Adipose tissue (tissue), 3 donors: ENCODE measurements around the gene PLAC9. TPM values are rescaled to one million over a fixed set of nuclear protein-coding genes. Genes with fewer than 3 reads are reported as not detected.
"Not testable (repeated sequence)": the region's sequence is repeated elsewhere in the genome, so short reads cannot be mapped to it uniquely, and the experiment has no call there.

Experiments
- H3K27ac ChIP-seq: one replicate; pipeline ENCODE4 v1.5.1; 2013; ENCODE audit warnings: low read depth, low read length
- WGBS, 3 donors: extraction: QIAGEN DNeasy Blood & Tissue Kit; methylation state at CpG; one replicate each; pipeline ENCODE4 v1.1.7; 2013; 5-methylcytosine and 5-hydroxymethylcytosine counted together
- polyA plus RNA-seq, 3 donors: library from polyadenylated mRNA; stranded (reverse); fragments of 200-250 nt; gene quantifications; one replicate each; pipeline ENCODE4 v1.2.3, GENCODE V29; 2013
- donor health status: healthy with polysubstance abuse.
- donor health status: Bipolar disorder and iron deficiency.
- donor health status: healthy.

The PLAC9 gene
- polyA plus RNA-seq, 3 donors = 4.7 to 101 (median 38.5) TPM

- no peak overlapping the region for H3K27ac ChIP-seq
- 32 to 64% (median 37%) methylated on average over 8 of the region's 8 CpGs for WGBS, 3 donors
These were observed 3.6 kb downstream of the PLAC9 start for GRCh38 chr10:80136134-80136571.

GRCh38 chr10:80137031-80137862, 4.7 kb downstream of the PLAC9 start:
- H3K27ac ChIP-seq = no peak overlapping the region
- 60 to 79% (median 67%) methylated on average over 14 of the region's 14 CpGs for WGBS, 3 donors

DNA sequence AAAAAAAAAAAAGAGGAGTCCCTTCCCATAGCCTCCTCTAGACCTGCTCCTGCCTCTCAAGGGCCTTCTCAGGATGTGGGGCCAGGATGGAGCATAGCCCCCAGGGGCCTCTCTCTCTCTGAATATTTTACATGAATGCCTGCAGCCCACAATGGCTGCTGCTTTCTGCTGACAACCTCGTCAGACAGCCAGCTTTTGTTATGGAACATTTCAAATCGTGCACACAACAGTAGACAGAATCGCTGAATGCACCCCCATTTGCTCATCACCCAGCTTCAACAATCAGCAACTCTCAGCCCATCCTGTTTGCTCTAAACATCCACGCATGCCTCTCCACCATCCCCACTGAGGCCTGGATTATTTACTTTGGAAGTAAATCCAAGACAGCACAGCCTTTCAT, 5.4 kb downstream of the PLAC9 start:
- H3K27ac ChIP-seq = no peak overlapping the region
- 59 to 61% (median 60%) methylated on average over 4 of the region's 4 CpGs for WGBS, 3 donors

DNA sequence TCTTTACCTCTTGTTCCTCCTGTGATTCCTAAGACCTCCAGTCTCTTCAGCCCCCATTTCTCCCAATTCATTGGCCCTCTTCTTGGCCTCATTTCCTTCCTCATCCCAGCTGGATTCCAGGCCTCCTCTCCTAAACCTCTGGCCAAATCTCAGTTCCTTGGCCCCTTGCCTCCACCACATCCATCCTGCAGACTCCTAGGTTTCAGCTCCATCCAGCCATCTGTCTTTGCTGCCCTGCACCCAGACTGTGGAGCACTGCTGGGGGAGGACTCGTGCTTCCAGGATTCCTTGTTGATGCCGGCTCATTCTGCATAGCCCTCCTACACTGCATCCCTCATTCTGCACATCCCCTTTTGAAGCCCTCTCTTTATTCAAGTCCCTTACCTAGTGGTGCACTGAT, 6.7 kb downstream of the PLAC9 start:
- WGBS, 3 donors = 61 to 76% (median 69%) methylated on average over 2 of the region's 2 CpGs
- H3K27ac ChIP-seq = no peak overlapping the region

DNA sequence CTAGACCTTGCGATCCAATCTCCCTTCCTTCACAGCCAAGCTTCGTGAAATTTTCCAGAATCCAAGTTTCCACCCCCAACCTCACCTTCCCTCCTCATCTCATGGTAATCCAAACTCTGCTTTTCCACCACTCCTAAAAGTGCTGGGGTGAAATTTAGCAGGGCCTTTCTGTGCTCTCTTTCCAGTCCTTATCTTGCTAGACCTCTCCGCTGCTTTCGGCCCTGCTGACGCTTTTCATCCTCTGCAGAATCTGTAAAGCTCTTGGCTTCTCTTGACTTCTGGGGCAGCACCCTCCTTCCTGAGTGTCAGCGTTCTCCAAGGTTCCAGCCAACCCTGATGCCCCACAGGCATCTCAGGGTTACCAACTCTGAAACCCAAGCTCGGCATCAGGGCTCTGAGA, 7.7 kb downstream of the PLAC9 start:
- 84 to 92% (median 90%) methylated on average over 7 of the region's 7 CpGs for WGBS, 3 donors
- H3K27ac ChIP-seq = no peak overlapping the region

DNA sequence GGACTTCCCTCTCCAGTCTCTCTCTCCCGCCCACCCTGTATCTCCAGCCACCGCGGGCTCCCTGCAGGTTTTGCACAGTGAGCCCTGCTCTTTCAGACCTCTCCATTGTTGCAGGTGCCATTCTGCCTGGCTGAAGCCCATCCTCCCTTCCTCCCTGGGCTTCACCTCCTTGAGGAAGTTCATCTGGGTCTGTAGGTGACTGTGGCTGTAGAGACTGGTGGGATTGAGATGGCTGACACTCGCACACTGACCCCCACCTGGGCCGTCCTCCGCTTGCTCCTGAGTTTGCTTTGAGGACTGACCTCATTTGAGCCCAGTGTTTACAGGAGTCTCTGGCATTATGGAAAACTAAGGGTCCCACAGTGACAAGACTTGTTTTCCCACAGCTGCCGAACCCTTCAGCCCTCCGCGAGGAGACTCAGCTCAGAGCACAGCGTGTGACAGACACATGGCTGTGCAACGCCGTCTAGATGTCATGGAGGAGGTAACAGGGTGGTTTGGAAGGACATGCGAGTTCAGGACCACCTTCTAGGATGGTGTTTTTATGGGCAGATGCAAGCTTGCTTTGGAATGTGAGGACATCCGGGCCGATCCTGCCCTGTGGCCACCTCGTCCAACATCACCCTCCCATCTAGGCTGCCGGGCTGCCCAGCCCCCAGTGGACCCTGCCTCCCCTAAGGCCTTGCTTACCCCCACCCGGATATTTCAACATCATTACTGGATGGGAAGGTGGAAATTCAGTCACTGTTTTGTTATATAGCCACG, 9.3 kb downstream of the PLAC9 start:
- 43 to 66% (median 58%) methylated on average over 19 of the region's 19 CpGs for WGBS, 3 donors
- no peak overlapping the region for H3K27ac ChIP-seq

GRCh38 chr10:80144067-80144695, 11.7 kb downstream of the PLAC9 start:
- H3K27ac ChIP-seq = no peak overlapping the region
- 9 to 27% (median 27%) methylated on average over 18 to 28 of the region's 28 CpGs for WGBS, 3 donors

GRCh38 chr10:80144696-80145131, 12.2 kb downstream of the PLAC9 start:
- no peak overlapping the region for H3K27ac ChIP-seq
- WGBS, 3 donors = 11 to 16% (median 13%) methylated on average over 12 of the region's 12 CpGs

GRCh38 chr10:80145406-80146308, 13.1 kb downstream of the PLAC9 start:
- not testable (repeated sequence) for H3K27ac ChIP-seq
- WGBS, 3 donors = 58 to 71% (median 59%) methylated on average over 11 of the region's 11 CpGs

- 74 to 76% (median 76%) methylated on average over 3 of the region's 3 CpGs for WGBS, 3 donors
- H3K27ac ChIP-seq = no peak overlapping the region
These were observed 14.4 kb downstream of the PLAC9 start for GRCh38 chr10:80146918-80147317.

DNA sequence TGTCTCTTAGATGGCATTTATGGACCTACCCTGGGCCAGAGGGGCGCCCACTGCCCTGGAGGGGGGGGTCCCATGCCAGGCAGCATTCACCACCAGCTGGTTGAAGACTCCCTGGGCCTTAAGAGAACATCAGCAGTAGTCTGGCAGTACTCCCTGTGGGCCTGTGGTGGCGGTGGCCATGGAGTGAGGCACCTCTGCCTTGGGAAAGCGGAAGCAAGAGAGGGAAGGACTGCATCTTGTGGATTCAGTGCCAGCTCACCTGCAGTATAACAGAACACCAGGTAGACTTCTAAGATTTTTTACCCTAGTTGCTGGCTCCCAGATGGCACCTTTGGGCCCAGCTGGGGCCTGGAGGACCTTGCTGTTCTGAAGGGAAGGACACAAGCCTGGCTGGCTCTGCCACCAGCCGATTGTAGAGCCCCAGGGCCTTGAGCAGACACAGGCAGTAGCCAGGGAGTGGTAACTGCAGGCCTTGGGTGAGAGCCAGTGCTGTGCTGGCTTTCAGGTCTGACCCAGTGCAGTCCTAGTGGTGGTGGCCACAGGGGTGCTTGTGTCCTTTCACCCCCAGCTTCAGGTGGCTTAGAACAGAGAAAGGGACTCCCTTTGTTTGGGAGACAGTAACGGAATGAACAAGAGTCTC, 15.8 kb downstream of the PLAC9 start:
- WGBS, 3 donors = 75 to 87% (median 85%) methylated on average over 4 to 5 of the region's 5 CpGs
- H3K27ac ChIP-seq = no peak overlapping the region

- WGBS, 3 donors = 93 to 98% (median 96%) methylated on average over 2 of the region's 2 CpGs
- H3K27ac ChIP-seq = no peak overlapping the region
These were observed 16.6 kb downstream of the PLAC9 start for GRCh38 chr10:80149123-80149522.

GRCh38 chr10:80150172-80150571, 17.6 kb downstream of the PLAC9 start:
- no peak overlapping the region for H3K27ac ChIP-seq
- WGBS, 3 donors = 73 to 85% (median 79%) methylated on average over 2 of the region's 2 CpGs

- H3K27ac ChIP-seq = no peak overlapping the region
- WGBS, 3 donors = 83 to 85% (median 84%) methylated on average over 6 of the region's 6 CpGs
These were observed 20.3 kb downstream of the PLAC9 start for GRCh38 chr10:80152820-80153219.

GRCh38 chr10:80153460-80153859, 20.9 kb downstream of the PLAC9 start:
- WGBS, 3 donors = 76 to 97% (median 83%) methylated on average over 3 of the region's 3 CpGs
- H3K27ac ChIP-seq = no peak overlapping the region

DNA sequence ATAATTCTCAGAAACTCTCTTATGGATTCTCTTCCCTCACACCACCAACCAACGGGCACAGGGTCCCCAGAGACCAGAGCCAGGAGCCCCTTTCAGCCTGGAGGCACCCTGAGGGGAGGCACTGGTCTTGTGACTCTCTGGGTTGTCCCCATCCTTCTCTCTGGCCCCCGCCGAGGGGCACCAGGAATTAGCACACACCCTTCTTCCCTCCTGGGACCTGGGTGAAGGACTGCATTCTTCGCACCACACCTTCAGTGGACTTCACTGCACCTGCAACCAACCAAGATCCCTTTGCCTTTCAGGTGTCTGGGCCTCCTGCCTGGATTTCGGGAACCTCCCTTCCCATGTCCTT, 22.1 kb downstream of the PLAC9 start:
- H3K27ac ChIP-seq = no peak overlapping the region
- 80 to 90% (median 89%) methylated on average over 5 of the region's 5 CpGs for WGBS, 3 donors

DNA sequence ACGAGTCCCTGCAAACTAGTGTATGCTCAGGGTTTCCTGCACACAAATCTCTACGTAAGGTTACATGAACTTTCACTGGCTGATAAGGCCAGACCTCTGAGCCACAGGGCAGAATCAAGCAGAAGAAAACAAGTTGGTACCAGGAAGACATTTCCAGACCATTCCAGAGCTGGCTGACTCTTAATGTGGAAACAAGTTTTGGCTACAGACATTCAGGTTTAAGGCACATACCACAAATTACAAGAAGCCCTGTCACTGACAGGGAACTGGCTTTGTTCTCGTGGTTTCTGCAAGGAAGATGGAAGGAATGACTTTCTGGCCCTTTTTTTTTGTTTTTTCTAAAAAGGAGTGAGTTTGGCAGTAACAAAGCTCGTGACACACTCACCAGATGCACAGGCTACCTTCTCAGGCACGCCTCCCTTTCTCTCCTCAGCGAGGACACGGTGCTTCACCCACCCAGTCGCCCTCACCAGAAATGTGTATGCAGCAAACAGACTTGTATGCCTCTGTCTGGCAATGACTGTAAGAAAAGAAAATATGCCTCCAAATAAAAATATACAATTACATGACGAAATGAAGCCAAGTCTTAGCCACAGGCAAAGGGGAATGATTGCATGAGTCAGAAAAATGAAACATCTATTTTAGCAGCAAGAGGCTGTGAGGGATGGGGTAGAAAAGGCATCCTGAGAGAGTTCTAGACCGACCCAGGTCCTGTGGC, 22.6 kb downstream of the PLAC9 start:
- 59 to 90% (median 80%) methylated on average over 10 of the region's 10 CpGs for WGBS, 3 donors
- H3K27ac ChIP-seq = no peak overlapping the region
